Activated T-helper 9 cell treated with anti-CD3 and anti-CD28 coated beads, Interleukin-2, amount 50 U/mL, for 16 hours (primary cell): Measurements from ENCODE around the gene APOE.
"Not testable (repeated sequence)": the region's sequence is repeated elsewhere in the genome, so short reads cannot be mapped to it uniquely, and the experiment has no call there.

Experiments
- DNase-seq: peaks from one replicate; pipeline ENCODE4 v3.0.0-alpha.2; 2020; ENCODE audit warnings: low read depth

The APOE gene

DNA sequence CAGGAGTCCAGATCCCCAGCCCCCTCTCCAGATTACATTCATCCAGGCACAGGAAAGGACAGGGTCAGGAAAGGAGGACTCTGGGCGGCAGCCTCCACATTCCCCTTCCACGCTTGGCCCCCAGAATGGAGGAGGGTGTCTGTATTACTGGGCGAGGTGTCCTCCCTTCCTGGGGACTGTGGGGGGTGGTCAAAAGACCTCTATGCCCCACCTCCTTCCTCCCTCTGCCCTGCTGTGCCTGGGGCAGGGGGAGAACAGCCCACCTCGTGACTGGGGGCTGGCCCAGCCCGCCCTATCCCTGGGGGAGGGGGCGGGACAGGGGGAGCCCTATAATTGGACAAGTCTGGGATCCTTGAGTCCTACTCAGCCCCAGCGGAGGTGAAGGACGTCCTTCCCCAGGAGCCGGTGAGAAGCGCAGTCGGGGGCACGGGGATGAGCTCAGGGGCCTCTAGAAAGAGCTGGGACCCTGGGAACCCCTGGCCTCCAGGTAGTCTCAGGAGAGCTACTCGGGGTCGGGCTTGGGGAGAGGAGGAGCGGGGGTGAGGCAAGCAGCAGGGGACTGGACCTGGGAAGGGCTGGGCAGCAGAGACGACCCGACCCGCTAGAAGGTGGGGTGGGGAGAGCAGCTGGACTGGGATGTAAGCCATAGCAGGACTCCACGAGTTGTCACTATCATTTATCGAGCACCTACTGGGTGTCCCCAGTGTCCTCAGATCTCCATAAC is at the start of gene APOE:
APOE (plus strand) TSS at position 360 of the 724 bp plus-strand sequence. CDS start 829 bp downstream, outside the sequence.
- no peak for DNase-seq

DNA sequence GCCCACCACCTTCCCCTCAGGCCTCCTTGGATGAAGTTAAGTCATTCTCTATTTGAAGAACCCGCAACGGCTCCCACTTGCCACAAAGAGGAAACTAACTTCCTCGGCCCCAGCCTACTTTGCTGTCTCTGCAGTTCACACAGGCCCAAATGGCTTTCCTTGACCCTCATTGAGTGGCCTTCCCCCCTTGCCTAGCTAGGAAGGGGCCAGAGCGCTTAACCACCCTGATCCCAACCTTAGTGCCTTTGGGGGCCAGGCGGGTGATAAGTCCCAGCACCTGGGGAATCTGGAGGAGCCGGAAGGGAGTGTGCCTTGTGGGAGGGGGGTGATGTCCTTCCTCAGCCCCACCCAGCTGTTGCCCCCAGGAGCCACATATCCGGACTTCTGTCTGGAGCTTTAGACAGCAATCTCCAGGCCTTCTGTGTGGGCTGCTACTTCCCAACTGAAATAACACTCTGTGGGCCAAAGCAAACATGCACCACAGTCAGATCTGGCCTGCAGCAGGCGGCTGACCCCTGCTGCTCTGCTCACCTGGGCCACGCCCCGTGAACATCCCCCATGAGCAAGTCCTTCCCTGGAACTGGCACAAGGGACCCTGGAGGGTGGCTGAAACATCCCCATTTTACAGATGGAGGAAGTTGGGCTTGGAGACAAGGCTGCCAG is 49.0 kb upstream of the APOE start:
- no peak for DNase-seq

DNA sequence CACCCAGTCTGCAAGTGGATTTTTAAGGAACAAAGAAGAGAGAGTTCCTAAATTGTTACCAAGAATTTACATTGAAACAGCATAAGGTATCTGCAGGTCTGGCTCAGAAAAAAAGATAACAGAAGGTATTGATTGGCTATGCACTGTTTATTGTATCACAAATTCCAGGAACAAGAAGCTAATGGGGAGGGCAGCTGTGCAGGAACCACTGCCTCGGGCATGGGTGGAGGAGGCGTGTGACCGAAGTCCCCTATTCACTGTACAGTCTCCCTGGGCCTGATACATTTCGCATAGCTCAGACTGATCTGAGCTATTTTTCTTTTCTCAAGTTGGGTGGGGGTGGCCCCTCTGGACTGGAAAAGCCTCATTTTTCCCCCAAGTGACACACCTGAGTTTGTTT is 47.8 kb upstream of the APOE start:
- DNase-seq = no peak

GRCh38 chr19:44861576-44861975 is 44.0 kb upstream of the APOE start:
- DNase-seq = not testable (repeated sequence)

- DNase-seq = no peak
Observed at GRCh38 chr19:44863990-44864389, 41.6 kb upstream of the APOE start.

GRCh38 chr19:44865196-44865767 is 40.3 kb upstream of the APOE start:
- no peak for DNase-seq

GRCh38 chr19:44866664-44867063 is 38.9 kb upstream of the APOE start:
- DNase-seq = no peak

DNA sequence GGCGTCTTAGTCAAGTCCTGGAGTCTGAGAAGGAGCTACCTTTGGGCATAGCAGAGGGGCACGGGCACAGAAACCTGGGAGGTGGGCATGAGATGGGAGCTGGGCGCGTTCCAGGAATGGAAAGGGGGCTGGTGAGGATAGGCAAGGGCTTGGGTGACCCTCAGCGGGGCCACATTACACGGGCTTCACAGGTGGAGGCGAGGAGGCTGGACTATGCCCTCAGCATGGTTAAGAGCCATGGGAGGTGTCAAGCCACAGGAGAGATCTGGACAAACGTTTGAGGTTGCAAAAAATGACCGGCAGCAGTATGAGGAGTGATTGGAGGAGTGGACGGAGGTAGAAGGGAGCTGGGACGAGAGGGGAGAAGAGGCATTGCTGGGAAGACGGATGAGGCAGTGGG is 38.0 kb upstream of the APOE start:
- no peak for DNase-seq

DNA sequence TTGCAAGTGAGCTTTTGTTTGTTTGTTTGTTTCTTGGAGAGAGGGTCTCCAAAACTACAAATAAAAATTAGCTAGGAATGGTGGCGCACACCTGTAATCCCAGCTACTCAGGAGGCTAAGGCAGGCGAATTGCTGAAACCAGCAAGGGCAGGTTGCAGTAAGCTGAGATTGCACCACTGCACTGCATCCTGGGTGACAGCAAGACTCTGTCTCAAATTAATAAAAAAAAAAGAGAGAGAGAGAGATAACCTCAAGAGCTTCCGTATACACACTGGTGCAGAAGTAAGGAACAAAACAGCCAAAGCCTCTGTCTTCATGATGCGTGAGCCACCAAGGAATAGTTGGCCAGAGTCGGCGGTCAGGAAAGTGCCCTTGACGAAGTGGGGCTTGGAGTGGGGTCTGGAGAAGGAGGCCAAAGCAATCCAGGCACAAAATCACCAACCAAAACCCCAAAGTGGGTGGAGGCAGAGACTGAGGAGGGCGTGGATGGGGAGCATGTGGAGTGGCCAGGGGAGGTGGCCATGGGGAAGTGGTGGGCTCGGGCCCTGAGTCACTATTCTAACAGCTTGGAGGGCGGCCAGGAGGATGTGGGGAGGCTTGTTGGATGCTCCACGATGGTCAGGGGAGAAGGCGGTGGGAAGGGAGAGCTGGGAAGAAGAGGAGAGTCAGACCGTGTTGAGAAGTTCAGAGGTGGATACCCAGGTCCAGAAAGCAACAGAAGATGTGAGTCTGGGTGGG is 35.7 kb upstream of the APOE start:
- DNase-seq = no peak

GRCh38 chr19:44871809-44872208 is 33.8 kb upstream of the APOE start:
- no peak for DNase-seq

- no peak for DNase-seq
Observed at GRCh38 chr19:44872661-44873060, 32.9 kb upstream of the APOE start.

- no peak for DNase-seq
Observed at GRCh38 chr19:44874317-44874716, 31.3 kb upstream of the APOE start.

DNA sequence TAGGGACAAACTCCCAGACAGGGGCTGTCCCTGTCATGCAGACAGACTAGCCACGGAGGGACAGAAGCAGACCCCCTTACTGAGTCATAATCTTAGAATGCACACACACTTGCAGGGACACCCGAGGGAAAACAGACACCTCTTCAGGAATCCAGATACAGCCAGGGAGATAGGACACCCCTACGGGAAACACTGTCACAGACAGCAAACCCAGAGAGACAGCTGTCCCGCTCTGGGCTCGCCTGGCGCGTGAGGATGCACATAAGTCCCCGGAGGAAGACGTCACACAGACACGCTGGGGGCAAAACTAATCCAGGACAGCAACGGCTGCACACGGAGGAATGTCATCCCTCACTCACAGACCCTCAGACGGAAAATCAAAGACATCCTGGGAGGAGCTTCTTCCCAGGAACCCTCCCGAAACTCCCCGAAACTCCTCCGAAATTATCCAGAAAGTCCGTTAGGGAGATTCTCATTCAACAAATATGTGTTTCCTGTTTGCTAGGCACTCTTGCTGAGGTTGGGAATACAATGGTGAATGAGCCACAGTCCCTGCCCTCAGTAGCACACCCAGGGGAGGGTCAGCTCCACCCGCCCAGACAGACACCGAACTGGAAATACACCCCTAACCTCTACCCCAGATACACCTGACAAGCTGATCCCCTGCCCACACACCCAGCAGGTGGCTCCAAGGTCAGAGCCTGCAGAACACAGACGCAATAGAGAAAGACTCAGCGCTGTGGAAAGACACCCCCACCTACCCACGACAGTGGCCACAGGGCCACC is 29.7 kb upstream of the APOE start:
- DNase-seq = no peak

- no peak for DNase-seq
Observed at GRCh38 chr19:44876930-44877535, 28.6 kb upstream of the APOE start.

- no peak for DNase-seq
Observed at GRCh38 chr19:44878120-44878865, 27.3 kb upstream of the APOE start.

- no peak for DNase-seq
Observed at GRCh38 chr19:44879309-44880065, 26.1 kb upstream of the APOE start.

DNA sequence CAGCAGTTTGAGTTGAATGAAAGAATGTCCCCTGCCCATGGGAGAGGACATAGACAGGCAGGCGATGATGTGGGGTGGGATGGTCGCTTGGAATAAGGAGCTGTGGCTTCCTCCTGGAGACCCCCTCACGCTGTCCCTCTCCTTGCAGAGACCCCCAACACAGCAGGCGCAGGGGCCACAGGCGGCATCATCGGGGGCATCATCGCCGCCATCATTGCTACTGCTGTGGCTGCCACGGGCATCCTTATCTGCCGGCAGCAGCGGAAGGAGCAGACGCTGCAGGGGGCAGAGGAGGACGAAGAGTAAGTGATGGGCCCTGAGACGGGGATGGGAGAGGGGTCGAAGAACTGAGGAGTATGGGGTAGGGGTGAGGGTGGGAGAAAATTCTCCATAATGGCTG is 23.5 kb upstream of the APOE start:
- DNase-seq = no peak

- not testable (repeated sequence) for DNase-seq
Observed at GRCh38 chr19:44882619-44883397, 22.8 kb upstream of the APOE start.

DNA sequence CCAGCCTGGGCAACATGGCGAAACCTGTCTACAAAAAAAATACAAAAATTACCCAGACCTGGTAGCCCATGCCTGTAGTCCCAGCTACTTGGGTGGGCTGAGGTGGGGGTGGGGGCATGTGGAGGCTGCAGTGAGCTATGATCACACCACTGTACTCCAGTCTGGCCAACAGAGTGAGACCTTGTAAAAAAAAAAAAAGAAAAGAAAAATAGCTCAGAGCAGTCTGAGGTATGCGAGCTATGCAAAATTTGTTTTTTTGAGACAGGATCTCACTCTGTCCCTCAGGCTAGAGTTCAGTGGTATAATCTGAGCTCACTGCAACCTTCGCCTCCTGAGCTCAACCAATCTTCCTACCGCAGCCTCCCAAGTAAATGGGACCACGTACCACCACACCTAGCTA is 21.7 kb upstream of the APOE start:
- DNase-seq = no peak
